Endothelial cell of umbilical vein (primary cell): ENCODE data around the gene NECTIN2. TPM values are rescaled to one million over a fixed set of nuclear protein-coding genes. Genes with fewer than 3 reads are reported as not detected.

Experiments used
- BruUV-seq: library from RNA; stranded (reverse); fragments of 400-500 nt; replicated peaks from 2 replicates; lab custom pipeline; 2021; lab: Mats Ljungman, UMichigan
- CTCF ChIA-PET: fragments of 300-600, 350-600 bp; sonication (Branson Sonifier 250); formaldehyde crosslinking; loops from one replicate; lab custom pipeline; 2021; ENCODE audit warnings: antibody characterized with exemption, inconsistent platforms; lab: Charles Lee
- POLR2A ChIA-PET: fragments of 300-600, 350-600 bp; sonication (Branson Sonifier 250); formaldehyde crosslinking; loops from one replicate; lab custom pipeline; 2021; ENCODE audit warnings: antibody characterized with exemption, inconsistent platforms; lab: Charles Lee
- DNase-seq: peaks from one replicate; pipeline ENCODE4 v3.0.0-alpha.2; 2011; ENCODE audit warnings: low read depth, low spot score
- FAIRE-seq: peaks from 2 replicates; lab custom pipeline; 2011; peaks lifted over from hg19 to GRCh38; lab: Jason Lieb, UNC
- H2AFZ ChIP-seq: 2 replicates; pipeline ENCODE4 v1.6.0; 2012; ENCODE audit warnings: low read depth, low read length, control low read depth, inconsistent platforms
- H3K27ac ChIP-seq: 2 replicates; pipeline ENCODE4 v1.5.1; 2011; ENCODE audit warnings: low read depth, mild to moderate bottlenecking, control low read depth, low read length, moderate library complexity; ENCODE audit not compliant: insufficient read depth
- H3K27me3 ChIP-seq, 2 experiments: 2 replicates each; pipeline versions ENCODE4 v1.6.0 to v1.6.1; 2011; ENCODE audit warnings: low read length in 2 of 2, mixed read lengths in 1 of 2; ENCODE audit not compliant: control insufficient read depth in 2 of 2, insufficient read depth in 2 of 2
- H3K36me3 ChIP-seq, 2 experiments: 2 replicates in 1 of 2; 3 replicates in 1 of 2; pipeline ENCODE4 v1.5.1; 2011; ENCODE audit warnings: low read length in 2 of 2, mild to moderate bottlenecking in 1 of 2, moderate library complexity in 1 of 2; ENCODE audit not compliant: control insufficient read depth in 2 of 2, insufficient read depth in 2 of 2; ENCODE audit errors: extremely low read depth in 1 of 2
- H3K4me1 ChIP-seq: 3 replicates; pipeline ENCODE4 v1.5.1; 2011; ENCODE audit warnings: mild to moderate bottlenecking, low read length; ENCODE audit not compliant: control insufficient read depth, insufficient read depth; ENCODE audit errors: extremely low read depth
- H3K4me2 ChIP-seq: 2 replicates; pipeline ENCODE4 v1.6.1; 2011; ENCODE audit warnings: low read length, control low read depth, mixed read lengths; ENCODE audit not compliant: insufficient read depth
- H3K4me3 ChIP-seq, 3 experiments: fragments of 200-600 bp in 1 of 3; sonication (generic), shearing (Covaris generic) in 1 of 3; replicated peaks in 1 of 3; 2 replicates each; pipeline ENCODE4 v1.5.1; 2011 to 2016; ENCODE audit warnings: control low read depth in 3 of 3, low read length in 3 of 3, mild to moderate bottlenecking in 2 of 3, inconsistent platforms in 1 of 3, low read depth in 1 of 3, moderate library complexity in 1 of 3; ENCODE audit not compliant: insufficient read depth in 1 of 3
- H3K79me2 ChIP-seq: 2 replicates; pipeline ENCODE4 v1.6.0; 2012; ENCODE audit warnings: low read length, inconsistent platforms; ENCODE audit not compliant: control insufficient read depth, insufficient read depth
- H3K9ac ChIP-seq: replicated peaks from 2 replicates; pipeline ENCODE3; 2011; ENCODE audit warnings: low read length, control low read depth; ENCODE audit not compliant: insufficient read depth; ENCODE audit errors: extremely low read depth
- H3K9me1 ChIP-seq: replicated peaks from 3 replicates; pipeline ENCODE4 v1.6.0; 2011; ENCODE audit warnings: mild to moderate bottlenecking, low read length; ENCODE audit not compliant: control insufficient read depth, insufficient read depth; ENCODE audit errors: extremely low read depth
- H3K9me3 ChIP-seq: replicated peaks from 2 replicates; pipeline ENCODE4 v1.5.1; 2012; ENCODE audit warnings: low read length, inconsistent platforms; ENCODE audit not compliant: control insufficient read depth, insufficient read depth
- H4K20me1 ChIP-seq: replicated peaks from 2 replicates; pipeline ENCODE3; 2011; ENCODE audit warnings: mild to moderate bottlenecking, low read length; ENCODE audit not compliant: control insufficient read depth, insufficient read depth; ENCODE audit errors: extremely low read depth
- EZH2 ChIP-seq: IDR thresholded peaks from 2 replicates; pipeline ENCODE4 v1.6.1; 2012; ENCODE audit warnings: borderline replicate concordance, low read depth, mild to moderate bottlenecking, moderate library complexity, low read length, inconsistent platforms; ENCODE audit not compliant: severe bottlenecking
- FOS ChIP-seq: IDR thresholded peaks from 2 replicates; pipeline ENCODE4 v1.6.1; 2011; ENCODE audit warnings: mild to moderate bottlenecking, low read length, moderate library complexity, borderline replicate concordance; ENCODE audit not compliant: insufficient read depth
- GATA2 ChIP-seq: IDR thresholded peaks from 2 replicates; pipeline ENCODE4 v1.7.0; 2011; ENCODE audit warnings: low read depth, mild to moderate bottlenecking, moderate library complexity, mixed read lengths, low read length; ENCODE audit not compliant: insufficient read length, insufficient read depth
- JUN ChIP-seq: IDR thresholded peaks from 2 replicates; pipeline ENCODE4 v1.6.1; 2011; ENCODE audit warnings: borderline replicate concordance, low read depth; ENCODE audit not compliant: insufficient read length, insufficient read depth
- MAX ChIP-seq: IDR thresholded peaks from 2 replicates; pipeline ENCODE4 v1.6.1; 2011; ENCODE audit not compliant: insufficient read depth, insufficient read length
- MYC ChIP-seq: IDR thresholded peaks from one replicate; pipeline ENCODE4 v1.6.1; 2011; ENCODE audit warnings: mild to moderate bottlenecking, low read depth, low read length
- POLR2A ChIP-seq: IDR thresholded peaks from 2 replicates; pipeline ENCODE4 v1.6.1; 2012; ENCODE audit warnings: low read depth, mild to moderate bottlenecking, control low read depth, low read length
- POLR2AphosphoS5 ChIP-seq: IDR thresholded peaks from 2 replicates; pipeline ENCODE4 v1.6.1; 2012; ENCODE audit warnings: low read depth, mild to moderate bottlenecking, control low read depth, low read length, moderate library complexity; ENCODE audit not compliant: insufficient read depth
- dilution Hi-C: fragments of 300-500 bp; cut with MboI; formaldehyde crosslinking; loops from one replicate; pipeline ENCODE4 v1.15.0; 2019; ENCODE audit warnings: low sequenced_read_pairs; ENCODE audit not compliant: extremely low pct_ligation_motif_present
- intact Hi-C: fragments of 100-400 bp; cut with micrococcal nuclease; formaldehyde crosslinking; loops from one replicate; pipeline ENCODE4 v1.10.0; 2022
- polyA plus RNA-seq, 4 experiments: library from polyadenylated mRNA; depleted of rRNA in 3 of 4; stranded (reverse) in 3 of 4; unstranded in 1 of 4; fragments of >200 nt; gene quantifications; 2 replicates each; pipeline versions ENCODE4 v1.2.1 to v1.2.3, GENCODE V29; 2011 to 2012; ENCODE audit warnings: missing spikeins in 1 of 4
- total RNA-seq: library from RNA; stranded (reverse); gene quantifications from 2 replicates; pipeline ENCODE4 v1.2.3, GENCODE V29; 2021
- TF ChIP-seq, protein P1 (sequence below), 2 donors: IDR thresholded peaks; 1 replicate in 1 of 2; 2 replicates in 1 of 2; pipeline ENCODE4 v1.5.1; 2011; ENCODE audit warnings: low read length in 2 of 2, mild to moderate bottlenecking in 2 of 2, moderate library complexity in 2 of 2, control low read depth in 1 of 2, inconsistent platforms in 1 of 2, low read depth in 1 of 2; ENCODE audit not compliant: insufficient read depth in 1 of 2; ENCODE audit errors: extremely low read depth in 1 of 2

NECTIN2 gene
- total and polyA plus RNA-seq, 2 donors (not counting 3 experiments of a cell fraction or from before 2014, with no cell fraction given): 211 to 238 TPM

- BruUV-seq: no TSS peak
- H3K4me2 ChIP-seq: peak within 1 kb of the TSS; percentile 88
- peak within 1 kb of the TSS; percentile 60 to 66 (median 64) for H3K4me3 ChIP-seq
- CTCF ChIA-PET: interaction anchor here (1.0 to 4.2 kb wide), 14 partner anchors 10 to 238 kb away, joined by 3 to 57 read pairs (median 7); partner anchors contain the start of gene NECTIN2
- H3K27ac ChIP-seq: no peak within 1 kb of the TSS
- H3K4me1 ChIP-seq: peaks cover 16% of the 10 kb centered on the region
- no peaks in the 10 kb centered on the region for H4K20me1 ChIP-seq
- H3K36me3 ChIP-seq: peaks cover 2% of the 10 kb centered on the region in 2 experiments
- POLR2A ChIA-PET: interaction anchor here (0.9 kb wide), 1 partner anchor 283 kb away, joined by 3 read pairs; no protein-coding TSS in a partner anchor
- no peaks in the 10 kb centered on the region for H3K9me1 ChIP-seq
- dilution Hi-C loops: no loop called here
- intact Hi-C loops: loop anchor here (1.0 to 10.0 kb wide), 4 partner anchors 36 to 146 kb away; partner anchors contain the start of gene CLPTM1
- FAIRE-seq (peak; percentile 40), DNase-seq (peak; percentile 49)
- no peaks in the 10 kb centered on the region for H3K27me3 ChIP-seq
- peak within 1 kb of the TSS; percentile 77 for H3K9ac ChIP-seq
- TF ChIP-seq JUN: no peak
- no peak for TF ChIP-seq EZH2
- no peak for TF ChIP-seq GATA2
- TF ChIP-seq, protein P1, sequence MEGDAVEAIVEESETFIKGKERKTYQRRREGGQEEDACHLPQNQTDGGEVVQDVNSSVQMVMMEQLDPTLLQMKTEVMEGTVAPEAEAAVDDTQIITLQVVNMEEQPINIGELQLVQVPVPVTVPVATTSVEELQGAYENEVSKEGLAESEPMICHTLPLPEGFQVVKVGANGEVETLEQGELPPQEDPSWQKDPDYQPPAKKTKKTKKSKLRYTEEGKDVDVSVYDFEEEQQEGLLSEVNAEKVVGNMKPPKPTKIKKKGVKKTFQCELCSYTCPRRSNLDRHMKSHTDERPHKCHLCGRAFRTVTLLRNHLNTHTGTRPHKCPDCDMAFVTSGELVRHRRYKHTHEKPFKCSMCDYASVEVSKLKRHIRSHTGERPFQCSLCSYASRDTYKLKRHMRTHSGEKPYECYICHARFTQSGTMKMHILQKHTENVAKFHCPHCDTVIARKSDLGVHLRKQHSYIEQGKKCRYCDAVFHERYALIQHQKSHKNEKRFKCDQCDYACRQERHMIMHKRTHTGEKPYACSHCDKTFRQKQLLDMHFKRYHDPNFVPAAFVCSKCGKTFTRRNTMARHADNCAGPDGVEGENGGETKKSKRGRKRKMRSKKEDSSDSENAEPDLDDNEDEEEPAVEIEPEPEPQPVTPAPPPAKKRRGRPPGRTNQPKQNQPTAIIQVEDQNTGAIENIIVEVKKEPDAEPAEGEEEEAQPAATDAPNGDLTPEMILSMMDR (IDR thresholded peaks at IDR 0.05; ENCODE audit: extremely low read depth in 1 of 2, insufficient read depth in 1 of 2, low read depth in 1 of 2, low read length in 2 of 2): no peak
- no peak for TF ChIP-seq FOS
- TF ChIP-seq MYC: no peak
- TF ChIP-seq POLR2AphosphoS5: peak; percentile 75
- no peak for TF ChIP-seq MAX
- TF ChIP-seq POLR2A: peak; percentile 68
- H3K79me2 ChIP-seq: no peaks in the 10 kb centered on the region
- H3K9me3 ChIP-seq: no peaks in the 10 kb centered on the region
- peak within 1 kb of the TSS; percentile 90 for H2AFZ ChIP-seq
These were observed 37.4 kb upstream of the NECTIN2 start, which contains the start of gene BCAM for GRCh38 chr19:44808463-44809371. Gene BCAM (plus strand): TSS chr19:44809103. CDS start chr19:44809125, 22 bp downstream.
